HG03060 (cell line): ENCODE results near the gene FRAT1.
"Not testable (repeated sequence)": the region's sequence is repeated elsewhere in the genome, so short reads cannot be mapped to it uniquely, and the experiment has no call there.

Experiments
- ATAC-seq: cut with Tn5 transposase; IDR thresholded peaks from one replicate; pipeline ENCODE4 v1.9.1; 2021; ENCODE audit warnings: low read depth, moderate number of reproducible peaks; ENCODE audit not compliant: unreplicated experiment

Gene FRAT1

DNA sequence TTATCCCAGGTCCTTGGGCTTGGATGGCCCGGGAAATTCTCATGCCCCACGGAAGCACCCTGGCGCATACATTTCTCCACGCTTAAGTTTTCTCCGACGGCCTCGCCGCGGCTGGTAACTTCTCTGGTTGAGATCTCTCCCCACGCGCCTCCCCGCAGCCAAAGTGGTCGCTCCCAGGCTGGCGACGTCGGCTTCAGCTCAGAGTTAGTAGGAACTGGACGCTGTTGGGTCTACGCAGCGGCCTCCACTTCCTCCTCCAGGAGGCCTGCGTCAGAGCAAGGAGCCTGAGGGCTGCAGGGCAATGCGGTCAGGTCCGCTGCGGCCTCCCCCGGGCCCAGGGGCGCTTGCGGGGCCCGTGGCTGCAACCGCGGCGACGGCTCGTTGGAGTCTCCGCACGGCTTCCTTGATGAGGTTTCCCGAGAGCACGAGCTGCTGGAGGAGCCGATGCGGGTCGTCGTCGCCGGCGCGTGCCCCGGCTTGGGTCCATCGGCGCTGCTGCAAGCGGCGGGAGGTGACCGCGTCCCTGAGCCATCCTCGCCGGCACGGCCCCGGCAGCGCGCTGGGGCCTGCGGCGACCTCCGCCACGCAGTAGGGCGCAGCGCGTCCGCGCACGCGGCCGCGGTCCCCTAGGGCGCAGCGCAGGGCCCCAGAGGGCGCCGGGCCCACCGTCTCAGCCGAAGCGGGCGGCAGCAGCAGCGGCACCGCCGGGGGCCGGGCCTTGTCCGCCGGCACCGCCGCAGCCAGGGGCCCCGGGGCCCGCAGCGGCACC is 14.7 kb downstream of the FRAT1 start:
- peak; percentile 14 for ATAC-seq

DNA sequence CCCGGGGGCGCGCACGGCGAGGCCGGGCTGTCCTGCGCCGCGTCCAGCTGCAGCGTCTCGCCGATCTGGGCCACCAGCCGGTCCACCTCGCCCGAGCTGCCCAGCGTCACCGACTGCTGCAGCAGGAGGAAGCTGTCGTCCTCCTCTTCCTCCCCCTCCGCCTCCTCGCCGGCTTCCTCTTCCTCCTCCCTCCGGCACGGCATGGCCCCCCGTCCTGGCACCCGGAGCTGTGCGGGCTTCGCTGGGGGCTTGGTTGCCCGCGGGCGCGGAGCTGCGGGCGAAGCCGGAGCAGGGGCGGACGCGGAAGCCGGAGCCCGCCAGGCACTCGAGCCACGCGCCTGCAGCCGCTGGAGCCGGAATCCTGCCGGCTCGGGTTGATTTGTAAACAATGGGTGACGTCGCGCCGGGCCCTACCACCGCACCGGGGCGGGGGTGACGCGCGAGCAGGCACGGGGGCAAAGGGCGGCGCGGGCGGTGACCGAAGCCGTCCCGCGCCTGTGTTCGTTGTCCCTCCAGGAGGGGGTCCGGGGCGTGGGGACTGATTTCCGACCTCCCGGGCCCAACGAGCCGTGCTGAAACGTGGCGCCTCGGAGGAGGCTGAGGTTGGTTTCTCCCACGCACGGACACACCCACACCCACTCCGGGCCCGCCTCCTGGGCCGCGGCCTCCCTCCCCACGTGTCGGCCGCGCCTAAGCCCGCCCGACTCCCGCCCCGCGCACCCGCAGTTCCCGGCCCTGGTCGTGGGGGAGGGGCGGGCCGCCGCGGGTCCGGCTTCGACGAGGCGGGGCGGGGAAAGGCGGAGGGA is 15.5 kb downstream of the FRAT1 start, which contains the start of gene FRAT2:
FRAT2 (minus strand) TSS at position 360 of the 806 bp plus-strand sequence; CDS start at position 203, 157 bp downstream.
- peak; percentile 46 for ATAC-seq

DNA sequence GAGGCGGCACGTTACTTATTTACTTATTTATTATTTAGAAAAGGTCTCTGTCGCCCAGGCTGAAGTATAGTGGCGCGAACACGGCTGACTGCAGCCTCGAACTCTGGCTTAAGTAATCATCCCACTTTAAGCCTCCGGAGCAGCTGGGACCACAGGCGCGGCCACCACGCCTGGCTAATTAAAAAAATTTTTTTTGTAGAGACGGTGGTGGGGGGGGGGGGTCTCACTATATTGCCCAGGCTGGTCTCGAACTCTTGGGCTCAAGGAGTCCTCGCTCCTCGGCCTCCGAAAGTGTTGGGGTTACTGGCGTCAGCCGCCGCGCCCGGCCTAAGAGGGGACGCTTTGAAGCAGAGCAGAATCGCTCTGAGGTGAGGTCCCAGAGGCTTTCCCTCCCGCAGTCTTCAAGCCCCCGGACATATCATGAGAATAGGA is 16.1 kb downstream of the FRAT1 start:
- ATAC-seq: no peak

DNA sequence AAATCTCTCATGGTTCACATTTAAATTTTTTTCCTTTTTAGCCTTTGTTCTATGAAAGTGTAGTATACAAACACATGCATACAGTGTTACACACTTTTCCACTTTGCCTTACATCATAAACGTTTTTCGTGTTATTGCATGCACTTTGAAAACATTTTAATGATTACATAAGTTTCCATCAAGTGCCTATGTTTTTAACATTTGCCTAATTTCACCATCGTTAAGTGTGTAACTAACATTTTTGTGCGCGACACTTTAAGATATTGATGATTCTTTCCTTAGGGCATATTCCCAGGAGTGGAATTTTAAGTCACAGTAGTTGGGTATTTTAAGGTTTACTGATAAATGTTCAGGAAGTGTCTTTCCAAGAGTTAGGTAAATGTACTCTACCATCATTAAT is 16.9 kb downstream of the FRAT1 start:
- no peak for ATAC-seq

DNA sequence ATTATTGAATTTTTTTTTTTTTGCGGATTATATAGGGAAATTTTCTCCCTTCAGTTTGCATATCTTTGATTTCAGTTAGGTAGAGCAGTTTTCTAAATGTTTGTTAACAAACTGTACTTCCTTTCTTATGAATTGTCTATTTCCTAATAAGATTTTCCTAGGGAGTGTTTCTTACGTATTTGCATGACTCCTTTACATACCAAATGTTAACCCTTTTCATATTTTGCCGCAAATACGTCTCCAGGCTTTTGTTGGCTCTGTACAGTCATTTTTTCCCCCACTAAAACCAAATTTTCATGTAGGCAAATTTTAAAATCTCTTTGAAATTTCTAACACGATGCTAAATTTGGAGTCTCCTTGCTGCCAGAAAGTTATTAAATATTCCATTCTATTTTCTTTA is 17.4 kb downstream of the FRAT1 start:
- no peak for ATAC-seq

DNA sequence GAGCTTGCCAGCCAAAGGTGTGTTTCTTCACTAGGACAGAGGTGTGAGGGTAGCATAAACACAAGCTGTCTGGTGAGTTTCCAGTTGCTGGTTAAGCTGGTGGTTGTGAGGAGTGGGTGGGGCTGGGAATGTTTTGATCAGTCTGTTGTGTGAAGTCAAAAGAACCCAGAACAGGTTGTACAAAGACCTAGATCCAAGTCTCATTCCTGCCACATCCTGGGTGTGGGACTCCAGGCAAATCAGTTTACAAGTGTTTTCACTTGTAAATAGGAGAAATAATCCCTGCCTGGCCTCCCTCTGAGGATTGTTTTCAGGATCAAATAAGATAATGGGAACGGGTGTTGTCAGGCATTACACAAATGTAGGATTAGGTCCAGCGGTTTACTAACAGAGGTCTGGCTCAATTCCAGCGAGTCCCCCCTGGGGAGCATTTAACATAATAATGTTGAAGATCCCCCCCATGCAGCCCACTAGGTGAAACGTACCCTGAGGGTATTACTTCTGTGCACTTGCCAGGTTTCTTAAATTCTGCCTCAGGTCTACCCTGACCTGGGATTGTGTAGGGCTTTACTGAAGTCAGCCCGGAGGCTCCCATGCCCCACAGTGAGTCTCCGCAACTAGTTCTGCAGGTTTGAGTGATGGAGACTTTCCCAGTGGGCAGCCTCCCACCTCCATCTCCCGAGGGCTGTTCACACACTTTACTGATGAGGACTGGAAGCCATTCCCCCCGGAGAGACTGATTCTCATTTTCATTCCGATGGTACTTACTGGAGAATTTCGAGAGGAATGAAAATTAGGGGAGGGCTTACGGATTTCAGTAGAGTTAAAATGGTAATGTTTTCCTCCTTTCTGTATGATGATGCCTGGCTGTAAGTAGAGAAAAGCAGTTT is 18.1 kb downstream of the FRAT1 start:
- no peak for ATAC-seq

DNA sequence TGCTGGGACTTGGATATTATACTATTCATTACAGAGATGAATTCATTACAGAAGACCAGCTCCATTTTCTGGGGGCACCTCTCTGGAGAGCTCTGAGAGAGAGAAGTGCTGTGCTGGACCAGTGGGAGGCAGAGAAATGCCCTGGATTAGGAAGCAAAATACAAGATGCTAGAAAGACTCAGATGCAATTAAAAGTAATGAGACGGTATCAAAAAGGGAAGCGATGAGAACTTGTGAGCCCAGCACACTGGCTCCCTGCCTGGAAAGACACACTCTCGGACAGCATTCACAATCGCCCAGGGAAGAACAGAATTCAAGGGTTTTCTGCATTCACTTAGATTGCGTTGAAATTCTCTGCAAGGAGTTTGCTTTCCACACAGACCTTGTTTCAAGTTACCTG is 19.0 kb downstream of the FRAT1 start:
- no peak for ATAC-seq

DNA sequence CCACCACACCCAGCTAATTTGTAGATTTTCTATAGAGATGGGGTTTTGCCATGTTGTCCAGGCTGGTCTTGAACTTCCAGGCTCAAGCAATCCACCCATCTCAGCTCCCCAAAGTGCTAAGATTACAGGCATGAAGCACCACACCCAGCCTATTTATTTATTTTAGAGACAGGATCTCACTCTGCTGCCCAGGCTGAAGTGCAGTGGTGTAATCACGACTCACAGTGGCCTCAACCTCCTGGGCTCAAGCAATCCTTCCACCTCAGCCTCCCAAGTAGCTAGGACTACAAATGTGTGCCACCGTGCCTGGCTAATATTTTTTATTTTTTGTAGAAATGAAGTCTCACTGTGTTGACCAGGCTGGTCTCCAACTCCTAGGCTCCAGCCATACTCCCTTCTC is 22.3 kb downstream of the FRAT1 start:
- ATAC-seq: no peak

DNA sequence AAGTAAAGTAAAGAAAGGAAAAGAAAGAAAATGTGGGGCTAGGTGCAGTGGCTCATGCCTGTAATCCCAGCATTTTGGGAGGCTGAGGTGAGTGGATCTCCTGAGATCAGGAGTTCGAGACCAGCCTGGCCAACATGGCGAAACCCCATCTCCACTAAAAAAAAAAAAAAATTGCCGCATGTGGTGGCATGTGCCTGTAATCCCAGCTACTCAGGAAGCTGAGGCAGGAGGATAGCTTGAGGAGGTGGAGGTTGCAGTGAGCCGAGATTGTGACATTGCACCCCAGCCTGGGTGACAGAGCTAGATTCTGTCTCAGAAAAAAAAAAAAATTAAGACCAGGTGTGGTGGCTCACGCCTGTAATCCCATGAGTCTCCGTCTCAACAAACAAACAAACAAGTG is 24.6 kb downstream of the FRAT1 start:
- not testable (repeated sequence) for ATAC-seq

DNA sequence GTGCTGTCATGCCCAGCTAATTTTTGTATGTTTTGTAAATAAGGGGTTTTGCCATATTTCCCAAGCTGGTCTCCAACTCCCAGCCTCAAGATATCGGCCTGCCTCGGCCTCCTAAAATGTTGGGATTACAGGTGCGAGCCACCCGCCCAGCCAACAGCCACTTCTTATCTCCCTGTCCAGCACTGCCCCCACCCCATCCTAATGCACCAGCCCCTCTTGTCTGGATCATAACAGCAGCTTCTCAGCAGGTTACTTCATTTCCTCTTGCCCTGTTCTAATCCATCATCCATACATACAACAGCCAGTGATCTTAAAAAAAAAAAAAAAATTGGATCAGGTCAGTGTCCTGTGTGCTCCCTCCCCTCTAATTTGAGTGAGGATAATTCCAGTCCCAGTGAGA is 28.2 kb downstream of the FRAT1 start:
- ATAC-seq: no peak

DNA sequence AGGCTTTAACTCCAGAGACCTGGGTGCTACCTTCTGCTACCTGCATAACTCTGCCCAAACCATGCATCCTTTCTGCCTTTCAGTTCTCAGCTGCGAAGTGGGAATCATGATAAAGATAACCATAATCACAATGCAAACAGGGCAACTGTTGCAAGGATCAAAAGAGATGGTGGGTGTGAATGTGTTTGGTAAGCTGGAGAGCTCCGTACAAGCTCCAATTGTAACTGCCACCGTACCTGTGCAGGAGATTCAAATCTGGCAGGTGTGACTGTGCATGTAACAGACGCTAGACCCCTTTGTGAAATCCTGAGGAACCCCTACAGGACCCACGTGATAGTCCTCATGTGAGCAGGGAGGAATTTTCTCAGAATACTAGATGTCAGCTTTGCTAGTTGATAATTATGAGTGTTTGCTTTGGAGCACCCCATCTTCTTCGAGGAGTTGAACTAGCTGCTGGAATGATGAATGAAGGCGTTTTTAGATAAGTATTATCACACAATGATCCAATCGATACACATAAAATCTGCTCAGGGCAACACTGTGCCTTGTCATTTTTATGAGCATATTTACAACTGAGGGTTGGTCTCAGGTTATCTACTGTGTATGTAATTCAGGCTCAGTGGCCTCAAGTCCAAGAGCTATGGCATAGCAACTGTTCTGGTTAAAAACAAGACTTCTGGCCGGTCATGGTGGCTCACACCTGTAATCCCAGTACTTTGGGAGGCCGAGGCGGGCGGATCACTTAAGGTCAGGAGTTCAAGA is 30.9 kb downstream of the FRAT1 start:
- no peak for ATAC-seq

DNA sequence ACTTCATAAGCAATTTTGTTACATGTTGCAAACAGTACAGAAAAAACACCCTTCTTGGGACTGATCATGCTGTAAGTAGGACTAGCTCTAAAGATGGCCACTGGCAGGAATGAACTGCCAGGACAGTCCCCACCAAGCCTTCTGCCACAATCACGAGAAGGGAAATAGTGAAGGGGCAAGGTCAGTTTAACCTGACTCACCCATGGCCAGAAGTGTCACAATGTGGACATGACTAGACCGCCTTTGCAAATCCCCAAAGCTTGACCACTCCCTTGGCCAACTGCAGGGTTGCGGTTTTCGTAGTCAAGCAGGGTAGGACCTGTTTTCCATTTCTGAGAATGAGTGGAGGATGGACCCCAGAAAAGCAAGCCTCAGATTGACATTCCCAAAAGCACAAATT is 34.9 kb downstream of the FRAT1 start:
- no peak for ATAC-seq

DNA sequence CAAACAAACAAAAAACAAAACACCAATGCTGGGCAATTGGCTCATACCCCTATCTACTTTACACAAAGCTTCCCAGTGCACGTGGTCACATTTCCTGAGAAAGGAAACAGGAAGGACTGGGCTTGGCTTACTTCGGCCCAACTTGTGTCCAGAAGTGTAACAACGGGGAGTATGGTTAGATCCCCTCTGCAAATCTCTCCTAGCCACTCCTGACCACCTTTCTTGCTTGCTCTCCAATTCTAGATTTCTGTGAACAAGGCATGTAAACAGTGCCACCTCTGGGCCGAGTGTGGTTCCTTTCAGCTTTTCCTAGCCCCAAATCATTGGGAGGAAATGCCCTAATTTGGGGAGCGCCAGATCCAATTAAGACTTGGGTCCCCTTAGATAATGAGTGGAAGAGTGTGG is 36.5 kb downstream of the FRAT1 start:
- no peak for ATAC-seq

DNA sequence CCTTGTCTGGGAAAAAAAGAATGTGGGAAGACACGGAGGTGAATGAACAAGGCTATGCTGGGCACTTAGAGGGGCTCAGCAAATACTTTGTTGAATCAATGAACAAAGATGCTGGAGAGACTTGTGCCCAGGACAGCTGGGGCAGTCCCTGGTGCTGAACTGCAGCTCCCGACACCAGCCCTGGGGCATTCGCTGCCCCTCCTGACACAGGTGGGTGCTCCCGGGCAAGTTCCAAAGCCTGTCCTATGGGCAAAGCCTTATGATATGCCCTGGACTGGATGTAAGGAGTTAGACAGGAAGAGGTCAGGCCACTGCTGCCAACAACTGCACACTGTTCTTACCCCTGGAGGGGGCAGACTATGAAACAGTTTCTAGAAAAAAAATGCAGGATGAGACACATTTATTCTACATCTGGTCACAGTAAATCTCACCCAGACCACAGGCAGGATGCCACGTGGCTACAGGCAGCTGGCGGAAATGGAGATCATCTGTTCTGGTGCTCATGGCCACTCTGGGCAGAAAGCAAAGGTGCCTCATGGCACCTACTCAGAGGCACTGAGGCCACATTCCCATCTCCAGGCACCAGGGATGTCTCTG is 37.3 kb downstream of the FRAT1 start:
- ATAC-seq: no peak

DNA sequence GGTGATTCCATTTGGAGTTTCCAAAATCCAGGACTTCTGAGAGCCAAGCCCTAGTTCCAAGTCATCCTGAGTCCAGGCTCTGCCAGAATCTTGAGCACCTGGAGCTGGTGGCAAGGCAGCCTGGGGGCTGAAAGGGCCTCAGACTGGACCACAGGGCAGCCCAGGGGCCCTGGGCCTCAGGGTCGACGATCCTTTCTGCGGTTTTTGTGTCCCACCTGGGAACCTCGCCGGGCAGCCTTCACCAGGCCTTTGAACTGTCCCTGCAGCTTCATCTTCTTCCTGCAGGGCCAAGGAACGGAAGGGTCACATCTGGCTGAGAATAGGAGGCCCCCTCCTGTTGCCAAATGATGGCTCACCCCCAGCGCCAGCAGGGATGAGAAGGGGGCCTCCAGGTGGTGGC is 37.8 kb downstream of the FRAT1 start:
- ATAC-seq: no peak

DNA sequence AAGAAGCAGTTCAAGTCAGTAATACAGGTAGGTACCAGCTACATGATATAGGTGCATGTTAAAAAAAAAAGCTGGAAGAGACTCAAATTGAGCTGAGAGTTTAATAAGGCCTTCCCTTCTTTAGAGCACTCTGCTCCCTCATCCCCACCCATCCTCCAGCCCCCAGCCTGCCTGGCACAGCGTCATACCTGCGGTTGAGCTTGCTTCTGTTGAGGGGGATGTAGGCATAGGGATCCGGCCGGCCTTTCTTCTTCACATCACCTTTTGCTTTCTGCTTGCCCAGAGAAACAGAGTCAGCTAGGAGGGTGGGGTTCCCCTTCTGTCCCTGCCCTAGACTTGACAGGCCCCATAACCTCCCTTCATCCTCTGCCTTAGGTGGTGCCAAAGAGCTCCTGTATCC is 39.3 kb downstream of the FRAT1 start:
- no peak for ATAC-seq

DNA sequence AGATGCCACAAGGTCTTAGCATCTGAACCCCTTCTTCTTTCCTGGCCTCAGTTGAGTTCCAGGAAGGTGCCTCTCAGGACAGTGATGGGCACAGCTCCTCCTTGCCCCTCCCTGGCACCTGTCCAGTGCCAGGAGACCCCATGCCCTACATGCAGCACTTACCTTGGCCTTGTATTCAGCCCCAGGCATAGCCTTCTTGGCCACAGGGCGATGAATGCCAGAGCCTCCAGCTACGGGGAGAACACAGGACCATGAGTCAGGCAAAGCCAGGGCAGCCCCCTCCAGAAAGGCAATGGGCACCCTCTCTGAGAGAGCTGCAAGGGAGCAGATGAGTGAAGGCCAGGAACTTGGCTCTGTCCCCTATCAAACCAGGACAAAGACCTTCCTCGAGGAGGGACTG is 39.7 kb downstream of the FRAT1 start:
- ATAC-seq: no peak

DNA sequence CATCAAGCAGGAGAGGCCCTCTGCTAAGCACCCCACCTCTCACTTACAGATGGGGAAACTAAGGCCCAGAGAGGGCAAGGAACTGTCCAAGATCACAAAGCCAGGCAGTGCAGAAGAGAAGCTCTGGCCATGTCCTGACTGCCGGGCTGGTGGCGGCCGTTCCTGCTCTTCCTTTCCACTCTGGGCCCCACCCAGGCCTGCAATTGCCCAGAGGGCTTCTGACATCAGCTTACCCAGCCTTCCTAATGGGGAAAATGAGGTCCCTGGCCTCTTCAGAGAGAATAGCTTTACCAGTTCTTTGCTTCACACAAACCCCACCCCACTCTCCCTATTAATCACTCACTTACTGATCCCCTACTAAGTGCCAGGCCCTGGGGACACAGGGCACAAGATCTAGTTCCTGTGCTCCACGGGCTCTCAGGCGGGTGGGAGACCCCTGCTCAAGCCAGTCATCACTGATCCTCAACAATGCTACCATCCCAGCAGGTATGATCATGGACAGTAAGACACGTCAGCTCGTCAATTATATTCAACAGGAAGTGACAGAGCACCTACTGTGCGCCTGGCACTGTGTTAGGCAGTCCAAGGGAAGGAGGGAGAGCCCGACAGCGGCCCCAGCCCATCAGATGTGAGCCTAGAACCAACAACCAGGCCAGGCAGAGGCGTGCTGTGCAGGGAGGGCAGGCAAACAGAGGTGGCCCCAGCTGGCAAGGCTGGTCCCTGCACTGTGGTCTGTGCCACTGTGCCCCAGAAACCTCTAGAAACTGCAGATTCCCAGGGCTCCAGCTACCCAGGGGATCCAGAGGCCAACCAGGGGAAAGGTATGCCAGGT is 41.9 kb downstream of the FRAT1 start:
- ATAC-seq: no peak

DNA sequence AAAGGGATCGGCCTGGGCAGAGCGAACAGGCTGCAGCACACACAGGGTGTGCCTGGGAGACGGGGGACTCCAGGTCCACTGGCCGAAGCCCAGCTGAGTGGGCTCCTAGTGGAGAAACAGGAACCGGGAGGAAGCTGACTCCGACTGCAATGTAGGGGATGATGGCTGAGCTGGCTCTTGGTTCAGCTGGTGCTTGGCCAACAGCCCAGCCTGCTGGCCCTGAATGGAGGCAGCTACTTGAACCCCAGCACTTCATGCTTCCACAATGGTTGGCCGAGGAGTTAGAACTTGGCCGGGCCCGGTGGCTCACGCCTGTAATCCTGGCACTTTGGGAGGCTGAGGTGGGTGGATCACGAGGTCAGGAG is 42.4 kb downstream of the FRAT1 start:
- no peak for ATAC-seq
